WERI-Rb-1 (cell line): ENCODE measurements around the gene CCDC175.

ENCODE experiments used
- DNase-seq: peaks from one replicate; pipeline ENCODE4 v3.0.0-alpha.2; 2020
- H3K27ac ChIP-seq: fragments of 250-450 bp; sonication (Bioruptor Pico); 2 replicates; pipeline ENCODE4 v1.5.1; 2020; ENCODE audit warnings: mild to moderate bottlenecking, moderate library complexity
- H3K27me3 ChIP-seq: fragments of 250-450 bp; sonication (Bioruptor Pico); 2 replicates; pipeline ENCODE4 v1.5.1; 2021; ENCODE audit warnings: mild to moderate bottlenecking, low read depth, moderate library complexity; ENCODE audit not compliant: insufficient read depth, severe bottlenecking
- H3K36me3 ChIP-seq: fragments of 250-450 bp; sonication (Bioruptor Pico); 2 replicates; pipeline ENCODE4 v1.5.1; 2020; ENCODE audit warnings: mild to moderate bottlenecking, moderate library complexity
- H3K4me3 ChIP-seq: 2 replicates; pipeline ENCODE4 v1.5.1; 2011; ENCODE audit warnings: low read depth, mild to moderate bottlenecking, control low read depth, low read length
- H3K9me3 ChIP-seq: fragments of 250-450 bp; sonication (Bioruptor Pico); 2 replicates; pipeline ENCODE4 v1.5.1; 2021; ENCODE audit warnings: mild to moderate bottlenecking, moderate library complexity; ENCODE audit not compliant: severe bottlenecking
- CTCF ChIP-seq: IDR thresholded peaks from 2 replicates; pipeline ENCODE4 v1.5.1; 2011; ENCODE audit warnings: low read depth, mild to moderate bottlenecking, control low read depth, inconsistent platforms, low read length

Gene CCDC175

GRCh38 chr14:59565087-59565486 lies 11.5 kb downstream of the CCDC175 start:
- no peak for TF ChIP-seq CTCF
- no peak for DNase-seq

GRCh38 chr14:59564366-59564765 lies 12.2 kb downstream of the CCDC175 start:
- no peak overlapping the region for H3K4me3 ChIP-seq
- no peak for DNase-seq
- no peak overlapping the region for H3K27ac ChIP-seq
- no peak for TF ChIP-seq CTCF
- no peaks in the 10 kb centered on the region for H3K27me3 ChIP-seq
- no peaks in the 10 kb centered on the region for H3K36me3 ChIP-seq
- H3K9me3 ChIP-seq = no peaks in the 10 kb centered on the region

More at GRCh38 chr14:59565087-59565486, 11.5 kb downstream of the CCDC175 start:
- no peaks in the 10 kb centered on the region for H3K9me3 ChIP-seq
- H3K27me3 ChIP-seq = no peaks in the 10 kb centered on the region
- H3K27ac ChIP-seq = no peak overlapping the region
- H3K36me3 ChIP-seq = no peaks in the 10 kb centered on the region
- H3K4me3 ChIP-seq = no peak overlapping the region

DNA sequence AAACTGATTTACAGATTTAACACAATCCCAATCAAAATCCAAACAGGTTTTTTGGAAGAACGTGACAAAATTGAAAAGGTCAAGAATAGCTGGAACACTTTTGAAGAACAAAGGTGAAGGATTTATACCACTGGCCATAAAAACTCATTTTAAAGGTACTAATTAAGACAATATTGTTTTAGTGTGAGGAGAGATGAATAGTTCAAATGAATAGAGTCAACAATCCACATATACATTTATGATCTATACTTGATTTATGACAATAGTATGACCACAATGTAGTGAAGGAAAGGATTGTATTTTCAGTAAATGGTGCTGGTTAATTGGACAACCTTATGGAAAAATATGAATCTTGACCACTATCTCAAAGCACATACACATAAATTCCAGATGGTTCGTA lies 29.3 kb downstream of the CCDC175 start:
- H3K4me3 ChIP-seq = no peak overlapping the region
- H3K27ac ChIP-seq = no peak overlapping the region
- TF ChIP-seq CTCF = no peak
- H3K9me3 ChIP-seq = no peaks in the 10 kb centered on the region
- no peak for DNase-seq
- H3K36me3 ChIP-seq = no peaks in the 10 kb centered on the region
- H3K27me3 ChIP-seq = no peaks in the 10 kb centered on the region

DNA sequence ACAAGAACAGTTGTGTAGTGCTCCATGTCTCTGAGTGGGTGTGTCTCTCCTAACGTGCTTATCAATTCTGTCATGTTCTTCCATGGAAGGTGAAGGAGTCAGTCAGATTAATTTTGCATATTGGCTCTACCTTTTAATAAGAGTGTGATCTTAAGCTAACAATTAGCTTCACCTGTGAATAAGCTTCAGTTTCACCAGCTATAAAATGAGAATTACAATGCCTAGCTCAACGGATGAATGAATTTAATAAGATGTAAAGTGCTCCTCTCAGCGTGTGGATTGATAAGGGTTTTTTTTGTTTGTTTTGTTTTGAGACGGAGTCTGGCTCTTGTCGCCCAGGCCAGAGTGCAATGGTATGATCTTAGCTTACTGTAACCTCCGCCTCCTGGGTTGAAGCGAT lies 32.7 kb downstream of the CCDC175 start:
- DNase-seq = no peak
- TF ChIP-seq CTCF = no peak

DNA sequence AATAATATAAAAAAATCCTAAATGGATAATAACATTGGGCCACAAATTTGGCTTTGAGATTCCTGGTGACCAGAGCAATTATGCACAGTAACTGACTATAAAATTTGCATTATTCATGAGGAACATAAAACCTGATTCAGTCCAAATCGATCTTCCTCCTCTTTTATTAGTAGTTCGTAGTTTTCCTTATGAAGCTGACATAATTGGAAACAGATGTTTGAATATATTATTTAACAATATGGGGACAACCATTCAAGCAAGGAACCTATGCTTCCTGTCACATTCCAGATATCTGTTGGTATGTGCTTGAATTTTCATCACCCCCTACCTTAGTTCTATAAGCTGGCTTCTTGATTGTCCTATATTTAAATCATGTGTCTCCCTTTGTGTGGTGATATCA lies 34.9 kb downstream of the CCDC175 start:
- no peaks in the 10 kb centered on the region for H3K36me3 ChIP-seq
- DNase-seq = no peak
- no peaks in the 10 kb centered on the region for H3K27me3 ChIP-seq
- no peak for TF ChIP-seq CTCF
- H3K27ac ChIP-seq = no peak overlapping the region
- H3K4me3 ChIP-seq = no peak overlapping the region
- H3K9me3 ChIP-seq = no peaks in the 10 kb centered on the region

More for the DNA sequence above, 32.7 kb downstream of the CCDC175 start:
- Histone ChIP-seq H3K9me3 (no peaks in the 10 kb centered on the region), H3K4me3 (no peak overlapping the region), H3K27ac (no peak overlapping the region), H3K36me3 (no peaks in the 10 kb centered on the region), H3K27me3 (no peaks in the 10 kb centered on the region)

DNA sequence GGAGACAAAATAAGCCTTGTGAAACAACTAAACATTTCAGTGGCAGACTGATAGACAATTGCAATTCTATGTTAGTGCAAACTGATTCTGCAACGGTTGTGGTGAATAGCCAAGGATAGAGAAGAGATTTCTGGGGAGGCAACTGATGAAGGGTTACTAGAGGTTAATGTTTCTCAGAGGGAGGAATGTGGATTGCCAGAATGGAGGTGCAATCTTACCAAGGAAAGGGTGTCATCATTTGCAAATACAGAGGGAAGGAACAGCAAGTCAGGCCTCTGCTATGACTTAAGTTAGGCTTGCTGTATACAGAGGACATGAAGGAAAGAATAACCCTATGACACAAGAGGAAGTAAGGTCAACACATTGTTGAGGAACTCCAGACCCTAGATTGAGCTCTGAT lies 35.8 kb downstream of the CCDC175 start:
- no peak overlapping the region for H3K27ac ChIP-seq
- no peaks in the 10 kb centered on the region for H3K27me3 ChIP-seq
- H3K36me3 ChIP-seq = no peaks in the 10 kb centered on the region
- no peak overlapping the region for H3K4me3 ChIP-seq
- TF ChIP-seq CTCF = no peak
- no peak for DNase-seq
- H3K9me3 ChIP-seq = no peaks in the 10 kb centered on the region
